ENCODE measurements around the gene MUC5AC. TPM values are rescaled to one million over a fixed set of nuclear protein-coding genes. Genes with fewer than 3 reads are reported as not detected.

MUC5AC gene
- polyA plus RNA-seq, 1 donor (not counting 4 experiments of a cell fraction or from before 2014, with no cell fraction given): not detected

DNA sequence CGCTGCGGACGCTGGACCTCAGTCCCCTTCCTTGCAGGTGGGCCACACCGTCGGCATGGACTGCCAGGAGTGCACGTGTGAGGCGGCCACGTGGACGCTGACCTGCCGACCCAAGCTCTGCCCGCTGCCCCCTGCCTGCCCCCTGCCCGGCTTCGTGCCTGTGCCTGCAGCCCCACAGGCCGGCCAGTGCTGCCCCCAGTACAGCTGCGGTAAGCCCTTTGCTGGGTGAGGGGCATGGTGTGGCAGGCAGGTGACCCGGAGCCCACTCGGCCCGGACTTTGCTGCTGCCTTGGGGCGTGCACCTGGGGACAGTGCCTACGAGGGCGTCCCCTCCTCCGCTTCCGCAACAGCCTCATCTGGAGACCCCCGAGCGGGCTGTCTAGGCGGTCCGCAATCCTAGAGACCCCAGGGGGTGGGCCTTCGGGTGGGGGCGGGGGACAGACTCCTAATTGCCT lies 39.7 kb downstream of the MUC5AC start:
- Histone ChIP-seq H3K79me2 (ENCODE audit: control insufficient read depth, insufficient read depth, low read length) (no peaks in the 10 kb centered on the region), H3K4me1 (ENCODE audit: control insufficient read depth, extremely low read depth, insufficient read depth, low read length) (no peaks in the 10 kb centered on the region), H4K20me1 (ENCODE audit: control insufficient read depth, extremely low read depth, insufficient read depth, low read length) (no peaks in the 10 kb centered on the region), H3K4me3 (ENCODE audit: control insufficient read depth in 2 of 3, extremely low read depth in 1 of 3, insufficient read depth in 2 of 3, low read depth in 1 of 3, low read length in 3 of 3) (no peak overlapping the region), H2AFZ (ENCODE audit: control insufficient read depth, low read length) (no peak overlapping the region), H3K9ac (ENCODE audit: control insufficient read depth, extremely low read depth, insufficient read depth, low read length) (no peak overlapping the region), H3K9me1 (ENCODE audit: control insufficient read depth, extremely low read depth, insufficient read depth, low read length) (no peaks in the 10 kb centered on the region), H3K27ac (ENCODE audit: control insufficient read depth, insufficient read depth, low read length) (no peak overlapping the region), H3K9me3 (ENCODE audit: control insufficient read depth, low read depth, low read length) (no peaks in the 10 kb centered on the region), H3K4me2 (ENCODE audit: control insufficient read depth, extremely low read depth, insufficient read depth, low read depth, low read length) (no peak overlapping the region), H3K27me3 (ENCODE audit: control insufficient read depth, extremely low read depth, insufficient read depth, low read length) (peaks cover 30% of the 10 kb centered on the region), H3K36me3 (ENCODE audit: control insufficient read depth in 2 of 2, extremely low read depth in 1 of 2, insufficient read depth in 2 of 2, low read length in 2 of 2) (no peaks in the 10 kb centered on the region)
- FAIRE-seq (no peak), DNase-seq (ENCODE audit: low read depth, low spot score) (no peak)
- TF ChIP-seq, protein P1, sequence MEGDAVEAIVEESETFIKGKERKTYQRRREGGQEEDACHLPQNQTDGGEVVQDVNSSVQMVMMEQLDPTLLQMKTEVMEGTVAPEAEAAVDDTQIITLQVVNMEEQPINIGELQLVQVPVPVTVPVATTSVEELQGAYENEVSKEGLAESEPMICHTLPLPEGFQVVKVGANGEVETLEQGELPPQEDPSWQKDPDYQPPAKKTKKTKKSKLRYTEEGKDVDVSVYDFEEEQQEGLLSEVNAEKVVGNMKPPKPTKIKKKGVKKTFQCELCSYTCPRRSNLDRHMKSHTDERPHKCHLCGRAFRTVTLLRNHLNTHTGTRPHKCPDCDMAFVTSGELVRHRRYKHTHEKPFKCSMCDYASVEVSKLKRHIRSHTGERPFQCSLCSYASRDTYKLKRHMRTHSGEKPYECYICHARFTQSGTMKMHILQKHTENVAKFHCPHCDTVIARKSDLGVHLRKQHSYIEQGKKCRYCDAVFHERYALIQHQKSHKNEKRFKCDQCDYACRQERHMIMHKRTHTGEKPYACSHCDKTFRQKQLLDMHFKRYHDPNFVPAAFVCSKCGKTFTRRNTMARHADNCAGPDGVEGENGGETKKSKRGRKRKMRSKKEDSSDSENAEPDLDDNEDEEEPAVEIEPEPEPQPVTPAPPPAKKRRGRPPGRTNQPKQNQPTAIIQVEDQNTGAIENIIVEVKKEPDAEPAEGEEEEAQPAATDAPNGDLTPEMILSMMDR (optimal IDR thresholded peaks at IDR 0.05 in 1 of 3, IDR thresholded peaks at IDR 0.05 in 1 of 3, conservative IDR thresholded peaks at IDR 0.05 in 1 of 3; ENCODE audit: extremely low read depth in 1 of 3, insufficient read depth in 2 of 3, low read length in 3 of 3): no peak
- TF ChIP-seq EZH2 (IDR thresholded peaks at IDR 0.05; ENCODE audit: low read length): no peak
- dilution Hi-C loops (cut with MboI; ENCODE audit: extremely low pct_ligation_motif_present, low sequenced_read_pairs): no loop called here

DNA sequence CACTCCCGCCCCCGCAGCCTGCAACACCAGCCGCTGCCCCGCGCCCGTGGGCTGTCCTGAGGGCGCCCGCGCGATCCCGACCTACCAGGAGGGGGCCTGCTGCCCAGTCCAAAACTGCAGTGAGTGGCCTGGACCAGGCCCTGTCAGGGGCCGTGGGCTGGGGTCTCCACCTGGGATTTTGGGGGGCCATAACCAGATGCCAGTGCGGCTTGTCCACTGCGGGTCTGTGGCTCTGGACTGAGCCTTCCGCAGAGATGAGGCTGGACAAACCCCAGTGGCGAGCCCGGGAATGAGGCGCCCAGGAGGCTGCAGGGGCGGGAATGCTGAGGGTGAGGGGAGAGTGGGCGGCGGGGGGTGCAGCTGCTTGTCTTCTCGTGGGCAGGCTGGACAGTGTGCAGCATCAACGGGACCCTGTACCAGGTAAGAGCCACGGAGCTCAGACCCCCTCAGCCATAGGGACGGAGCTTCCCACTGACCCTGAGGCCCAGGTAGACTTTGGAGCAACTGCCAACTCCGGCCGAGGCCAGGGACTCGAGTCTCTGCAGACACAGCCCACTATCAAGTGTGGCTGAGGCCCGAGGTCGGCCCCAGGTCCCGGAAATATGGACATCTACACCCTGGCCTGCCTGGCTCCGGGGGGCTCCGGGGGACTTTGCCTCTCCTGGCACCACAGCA lies 40.3 kb downstream of the MUC5AC start:
- Histone ChIP-seq H3K9me3 (ENCODE audit: control insufficient read depth, low read depth, low read length) (no peaks in the 10 kb centered on the region), H3K4me2 (ENCODE audit: control insufficient read depth, extremely low read depth, insufficient read depth, low read depth, low read length) (no peak overlapping the region), H3K4me3 (ENCODE audit: control insufficient read depth in 2 of 3, extremely low read depth in 1 of 3, insufficient read depth in 2 of 3, low read depth in 1 of 3, low read length in 3 of 3) (no peak overlapping the region), H3K27ac (ENCODE audit: control insufficient read depth, insufficient read depth, low read length) (no peak overlapping the region), H3K4me1 (ENCODE audit: control insufficient read depth, extremely low read depth, insufficient read depth, low read length) (no peaks in the 10 kb centered on the region), H3K9ac (ENCODE audit: control insufficient read depth, extremely low read depth, insufficient read depth, low read length) (no peak overlapping the region), H2AFZ (ENCODE audit: control insufficient read depth, low read length) (no peak overlapping the region), H4K20me1 (ENCODE audit: control insufficient read depth, extremely low read depth, insufficient read depth, low read length) (no peaks in the 10 kb centered on the region), H3K27me3 (ENCODE audit: control insufficient read depth, extremely low read depth, insufficient read depth, low read length) (peaks cover 30% of the 10 kb centered on the region), H3K9me1 (ENCODE audit: control insufficient read depth, extremely low read depth, insufficient read depth, low read length) (no peaks in the 10 kb centered on the region), H3K79me2 (ENCODE audit: control insufficient read depth, insufficient read depth, low read length) (no peaks in the 10 kb centered on the region), H3K36me3 (ENCODE audit: control insufficient read depth in 2 of 2, extremely low read depth in 1 of 2, insufficient read depth in 2 of 2, low read length in 2 of 2) (no peaks in the 10 kb centered on the region)
- DNase-seq (ENCODE audit: low read depth, low spot score): no peak
- no peak for FAIRE-seq
- TF ChIP-seq, protein P1 (optimal IDR thresholded peaks at IDR 0.05 in 1 of 3, IDR thresholded peaks at IDR 0.05 in 1 of 3, conservative IDR thresholded peaks at IDR 0.05 in 1 of 3; ENCODE audit: extremely low read depth in 1 of 3, insufficient read depth in 2 of 3, low read length in 3 of 3): no peak
- no peak for TF ChIP-seq EZH2 (IDR thresholded peaks at IDR 0.05; ENCODE audit: low read length)
- dilution Hi-C loops (cut with MboI; ENCODE audit: extremely low pct_ligation_motif_present, low sequenced_read_pairs): no loop called here
